CD4-positive, alpha-beta T cell treated with Interferon alpha-2 for 1 hour (primary cell): ENCODE results near the gene MFF.
"Not testable (repeated sequence)": the region's sequence is repeated elsewhere in the genome, so short reads cannot be mapped to it uniquely, and the experiment has no call there.

Source experiments
- DNase-seq, 2 donors: peaks; one replicate each; pipeline ENCODE4 v3.0.0-alpha.2; 2020 to 2022

MFF gene

GRCh38 chr2:227378371-227378782, 53.3 kb downstream of the MFF start:
- DNase-seq = no peak

- no peak for DNase-seq
Observed at GRCh38 chr2:227379095-227379494, 54.0 kb downstream of the MFF start, which contains the start of gene TM4SF20. Gene TM4SF20, minus strand, starts transcription at chr2:227379306. Its CDS starts 38 bp downstream, at chr2:227379268.

- DNase-seq = not testable (repeated sequence)
Observed at GRCh38 chr2:227382241-227382835, 57.3 kb downstream of the MFF start.

GRCh38 chr2:227383686-227384085, 58.6 kb downstream of the MFF start:
- DNase-seq = no peak

- DNase-seq = no peak
Observed at GRCh38 chr2:227386630-227387029, 61.6 kb downstream of the MFF start.

- DNase-seq = not testable (repeated sequence)
Observed at GRCh38 chr2:227387583-227387982, 62.5 kb downstream of the MFF start, which contains the start of gene SCYGR1. Gene SCYGR1, minus strand, starts transcription at chr2:227387949. Its CDS starts 0 bp downstream, at chr2:227387949.

GRCh38 chr2:227388537-227389011, 63.5 kb downstream of the MFF start:
- no peak for DNase-seq

- DNase-seq = no peak
Observed at GRCh38 chr2:227389231-227389630, 64.2 kb downstream of the MFF start.

- no peak for DNase-seq
Observed at GRCh38 chr2:227389661-227390060, 64.6 kb downstream of the MFF start.

GRCh38 chr2:227390468-227391256, 65.6 kb downstream of the MFF start:
- no peak for DNase-seq

GRCh38 chr2:227394401-227394800, 69.3 kb downstream of the MFF start:
- DNase-seq = no peak

- DNase-seq = no peak
Observed at GRCh38 chr2:227395556-227395955, 70.5 kb downstream of the MFF start.

- DNase-seq = no peak
Observed at GRCh38 chr2:227397562-227397961, 72.5 kb downstream of the MFF start.

GRCh38 chr2:227398684-227399670, 73.9 kb downstream of the MFF start:
- DNase-seq = no peak

- DNase-seq = no peak
Observed at GRCh38 chr2:227401550-227401949, 76.5 kb downstream of the MFF start.

- no peak for DNase-seq
Observed at GRCh38 chr2:227402321-227402720, 77.3 kb downstream of the MFF start.

GRCh38 chr2:227402959-227403358, 77.9 kb downstream of the MFF start:
- no peak for DNase-seq

GRCh38 chr2:227404585-227405271, 79.7 kb downstream of the MFF start:
- peak in 1 of 2 donors; percentile 15 for DNase-seq

GRCh38 chr2:227406177-227407031, 81.4 kb downstream of the MFF start:
- no peak for DNase-seq
